H1 (cell line): ENCODE measurements around the gene PACSIN2. TPM values are rescaled to one million over a fixed set of nuclear protein-coding genes. Genes with fewer than 3 reads are reported as not detected.

ENCODE experiments used
- CTCF ChIA-PET: fragments of 300-600 bp; sonication (Branson Sonifier 250); formaldehyde crosslinking; loops from one replicate; lab custom pipeline; 2021; ENCODE audit not compliant: partially characterized antibody; lab: Charles Lee
- POLR2A ChIA-PET: fragments of 300-600 bp; sonication (Branson Sonifier 250); formaldehyde crosslinking; loops from one replicate; lab custom pipeline; 2021; ENCODE audit warnings: inconsistent platforms; ENCODE audit not compliant: partially characterized antibody; lab: Charles Lee
- DNase-seq, 2 experiments: peaks; one replicate each; pipeline versions ENCODE4 v3.0.0 to v3.0.0-alpha.2; 2010 to 2022; ENCODE audit warnings: low spot score in 2 of 2, low read depth in 1 of 2, mixed read lengths in 1 of 2
- FAIRE-seq: peaks from 2 replicates; lab custom pipeline; 2011; peaks lifted over from hg19 to GRCh38; lab: Jason Lieb, UNC
- H2AFZ ChIP-seq: 2 replicates; pipeline ENCODE4 v1.8.1; 2012; ENCODE audit warnings: low read length, inconsistent platforms
- H2AK5ac ChIP-seq: 2 replicates; pipeline ENCODE4 v1.6.1; 2013; ENCODE audit warnings: low read depth, low read length
- H2BK120ac ChIP-seq: replicated peaks from 2 replicates; pipeline ENCODE3; 2013; ENCODE audit warnings: low read depth, low read length, inconsistent platforms
- H2BK12ac ChIP-seq: 2 replicates; pipeline ENCODE4 v1.6.1; 2013; ENCODE audit warnings: low read depth, low read length
- H2BK15ac ChIP-seq: 2 replicates; pipeline ENCODE4 v1.6.1; 2013; ENCODE audit warnings: low read length
- H2BK20ac ChIP-seq: 2 replicates; pipeline ENCODE4 v1.6.1; 2013; ENCODE audit warnings: low read length
- H2BK5ac ChIP-seq: 2 replicates; pipeline ENCODE4 v1.6.1; 2013; ENCODE audit warnings: low read depth, low read length
- H3K14ac ChIP-seq: 2 replicates; pipeline ENCODE4 v1.6.1; 2013; ENCODE audit warnings: inconsistent platforms; ENCODE audit not compliant: insufficient read length
- H3K18ac ChIP-seq: 2 replicates; pipeline ENCODE4 v1.6.1; 2013; ENCODE audit warnings: low read length; ENCODE audit errors: extremely low read depth
- H3K23ac ChIP-seq: 2 replicates; pipeline ENCODE4 v1.6.1; 2013; ENCODE audit warnings: inconsistent platforms; ENCODE audit not compliant: insufficient read length
- H3K23me2 ChIP-seq: 2 replicates; pipeline ENCODE4 v1.6.1; 2013; ENCODE audit warnings: low read depth, low read length
- H3K27ac ChIP-seq: 2 replicates; pipeline ENCODE4 v1.6.1; 2011; ENCODE audit warnings: low read depth, low read length, inconsistent platforms
- H3K27me3 ChIP-seq, 4 experiments: replicated peaks in 1 of 4; 1 replicate in 1 of 4; 2 replicates in 3 of 4; pipeline versions ENCODE4 v1.6.1 to v1.8.1; 2011 to 2013; ENCODE audit warnings: low read length in 3 of 4, mild to moderate bottlenecking in 3 of 4, inconsistent platforms in 2 of 4, mixed read lengths in 2 of 4, moderate library complexity in 1 of 4; ENCODE audit not compliant: control insufficient read depth in 3 of 4, insufficient read depth in 3 of 4; ENCODE audit errors: extremely low read depth in 1 of 4
- H3K36me3 ChIP-seq, 4 experiments: 2 replicates each; pipeline versions ENCODE4 v1.6.1 to v1.8.1; 2011 to 2013; ENCODE audit warnings: mild to moderate bottlenecking in 4 of 4, low read length in 3 of 4, moderate library complexity in 2 of 4, control low read depth in 1 of 4, inconsistent platforms in 1 of 4; ENCODE audit not compliant: insufficient read depth in 4 of 4, control insufficient read depth in 2 of 4
- H3K4ac ChIP-seq: replicated peaks from 2 replicates; pipeline ENCODE3; 2013; ENCODE audit warnings: low read length, low read depth, mixed read lengths, inconsistent platforms; ENCODE audit not compliant: insufficient read length
- H3K4me1 ChIP-seq, 4 experiments: replicated peaks in 1 of 4; 1 replicate in 1 of 4; 2 replicates in 3 of 4; pipeline versions ENCODE4 v1.6.1 to v1.8.1; 2011 to 2013; ENCODE audit warnings: low read length in 3 of 4, inconsistent platforms in 2 of 4, mixed read lengths in 1 of 4; ENCODE audit not compliant: insufficient read depth in 4 of 4, control insufficient read depth in 3 of 4
- H3K4me2 ChIP-seq, 2 experiments: 2 replicates each; pipeline versions ENCODE4 v1.6.1 to v1.8.1; 2011 to 2013; ENCODE audit warnings: low read depth in 2 of 2, low read length in 2 of 2, control low read depth in 1 of 2, inconsistent platforms in 1 of 2, mild to moderate bottlenecking in 1 of 2; ENCODE audit not compliant: insufficient read depth in 1 of 2
- H3K4me3 ChIP-seq, 4 experiments: fragments of 200-600, 300-600 bp in 1 of 4; sonication (generic), shearing (Covaris generic), sonication (Bioruptor Twin) in 1 of 4; 2 replicates each; pipeline versions ENCODE4 v1.5.1 to v1.8.1; 2011 to 2016; ENCODE audit warnings: low read length in 4 of 4, low read depth in 3 of 4, control low read depth in 2 of 4, inconsistent platforms in 2 of 4, mild to moderate bottlenecking in 2 of 4, mixed read lengths in 1 of 4, moderate library complexity in 1 of 4; ENCODE audit not compliant: insufficient read depth in 2 of 4; ENCODE audit errors: extremely low read depth in 1 of 4
- H3K56ac ChIP-seq: replicated peaks from 2 replicates; pipeline ENCODE3; 2013; ENCODE audit warnings: low read depth, mild to moderate bottlenecking, mixed read lengths, low read length, inconsistent platforms; ENCODE audit not compliant: insufficient read length
- H3K79me1 ChIP-seq: 2 replicates; pipeline ENCODE4 v1.6.1; 2013; ENCODE audit warnings: low read depth, low read length, control low read depth
- H3K79me2 ChIP-seq, 2 experiments: 2 replicates each; pipeline versions ENCODE4 v1.6.1 to v1.8.1; 2012 to 2013; ENCODE audit warnings: low read length in 2 of 2, mild to moderate bottlenecking in 2 of 2, inconsistent platforms in 1 of 2; ENCODE audit not compliant: insufficient read depth in 2 of 2, control insufficient read depth in 1 of 2
- H3K9ac ChIP-seq, 4 experiments: replicated peaks in 1 of 4; 1 replicate in 1 of 4; 2 replicates in 3 of 4; pipeline versions ENCODE4 v1.6.1 to v1.8.1; 2011 to 2013; ENCODE audit warnings: low read depth in 3 of 4, low read length in 3 of 4, control low read depth in 2 of 4, mild to moderate bottlenecking in 2 of 4, moderate library complexity in 2 of 4, inconsistent platforms in 1 of 4; ENCODE audit errors: extremely low read depth in 1 of 4
- H3K9me3 ChIP-seq, 2 experiments: 2 replicates each; pipeline versions ENCODE4 v1.6.1 to v1.8.1; 2012 to 2013; ENCODE audit warnings: mild to moderate bottlenecking in 2 of 2, moderate library complexity in 2 of 2, control low read depth in 1 of 2, inconsistent platforms in 1 of 2, low read depth in 1 of 2, low read length in 1 of 2, mixed read lengths in 1 of 2; ENCODE audit not compliant: insufficient read depth in 2 of 2
- H4K20me1 ChIP-seq, 2 experiments: replicated peaks in 1 of 2; 2 replicates each; pipeline versions ENCODE3 to v1.8.1; 2011 to 2013; ENCODE audit warnings: inconsistent platforms in 2 of 2, low read length in 2 of 2, mild to moderate bottlenecking in 1 of 2; ENCODE audit not compliant: insufficient read depth in 2 of 2, control insufficient read depth in 1 of 2
- H4K5ac ChIP-seq: 2 replicates; pipeline ENCODE4 v1.6.1; 2013; ENCODE audit warnings: low read length, low read depth, mixed read lengths, inconsistent platforms; ENCODE audit not compliant: insufficient read length
- H4K8ac ChIP-seq: 2 replicates; pipeline ENCODE4 v1.8.0; 2013; ENCODE audit warnings: mild to moderate bottlenecking, moderate library complexity, low read length, inconsistent platforms; ENCODE audit not compliant: insufficient read depth; ENCODE audit errors: extremely low read depth
- H4K91ac ChIP-seq: replicated peaks from 2 replicates; pipeline ENCODE3; 2013; ENCODE audit warnings: low read length, mixed read lengths, inconsistent platforms; ENCODE audit not compliant: insufficient read length
- BACH1 ChIP-seq: IDR thresholded peaks from 2 replicates; pipeline ENCODE4 v1.6.1; 2012; ENCODE audit warnings: low read length, improper control_type of control experiment
- BCL11A ChIP-seq, 2 experiments: IDR thresholded peaks; one replicate each; pipeline ENCODE4 v1.6.1; 2011; ENCODE audit warnings: low read depth in 2 of 2, low read length in 2 of 2, mild to moderate bottlenecking in 2 of 2
- CHD1 ChIP-seq: IDR thresholded peaks from 2 replicates; pipeline ENCODE4 v1.6.1; 2012; ENCODE audit warnings: low read depth, low read length, improper control_type of control experiment
- EGR1 ChIP-seq: IDR thresholded peaks from 2 replicates; pipeline ENCODE4 v1.6.1; 2011; ENCODE audit warnings: low read depth, low read length, borderline replicate concordance
- GABPA ChIP-seq: IDR thresholded peaks from 2 replicates; pipeline ENCODE4 v1.6.1; 2011; ENCODE audit warnings: mild to moderate bottlenecking, low read length, moderate library complexity, borderline replicate concordance; ENCODE audit not compliant: insufficient read depth
- MAFK ChIP-seq: IDR thresholded peaks from 2 replicates; pipeline ENCODE4 v1.6.1; 2012; ENCODE audit warnings: low read depth, mild to moderate bottlenecking, improper control_type of control experiment, low read length
- PHF8 ChIP-seq: fragments of 200-600 bp; sonication (generic); conservative IDR thresholded peaks from 2 replicates; pipeline ENCODE4 v1.7.1; 2012; ENCODE audit warnings: low read depth, mild to moderate bottlenecking, inconsistent platforms, low read length, moderate library complexity
- SAP30 ChIP-seq: fragments of 300-600 bp; sonication (generic); IDR thresholded peaks from 2 replicates; pipeline ENCODE4 v1.7.1; 2012; ENCODE audit warnings: low read length, moderate library complexity, mild to moderate bottlenecking, inconsistent platforms; ENCODE audit not compliant: insufficient read depth, insufficient replicate concordance
- SIN3A ChIP-seq, 2 experiments: IDR thresholded peaks in 1 of 2; conservative IDR thresholded peaks in 1 of 2; 2 replicates each; pipeline ENCODE4 v1.6.1; 2011 to 2012; ENCODE audit warnings: low read length in 2 of 2, improper control_type of control experiment in 1 of 2, low read depth in 1 of 2, mild to moderate bottlenecking in 1 of 2
- SP1 ChIP-seq: IDR thresholded peaks from 2 replicates; pipeline ENCODE4 v1.6.1; 2011; ENCODE audit warnings: low read depth, low read length
- SP2 ChIP-seq: IDR thresholded peaks from 2 replicates; pipeline ENCODE4 v1.6.1; 2012; ENCODE audit warnings: mild to moderate bottlenecking, low read length, inconsistent platforms
- SP4 ChIP-seq: IDR thresholded peaks from 2 replicates; pipeline ENCODE4 v1.6.1; 2012; ENCODE audit warnings: low read length, inconsistent platforms
- TBP ChIP-seq: IDR thresholded peaks from 2 replicates; pipeline ENCODE4 v1.6.1; 2011; ENCODE audit warnings: low read depth, low read length, improper control_type of control experiment
- WGBS, 2 experiments: shearing (Covaris generic) in 1 of 2; methylation state at CpG; one replicate each; pipeline versions ENCODE4 v1.1.6 to v1.1.7; 2013 to 2015; ENCODE audit warnings: low lambda C conversion rate in 2 of 2, mixed read lengths in 2 of 2, inconsistent platforms in 1 of 2, low coverage in 1 of 2, missing lambda C conversion rate in 1 of 2; ENCODE audit not compliant: insufficient replicate concordance in 2 of 2, insufficient coverage in 1 of 2, insufficient read length in 1 of 2; ENCODE audit errors: extremely low coverage in 1 of 2, missing lambda C conversion rate in 1 of 2; 5-methylcytosine and 5-hydroxymethylcytosine counted together
- polyA plus RNA-seq, 7 experiments: library from polyadenylated mRNA; depleted of rRNA in 3 of 7; stranded (reverse) in 5 of 7; unstranded in 2 of 7; fragments of >200 nt in 5 of 7; fragments of 200-250 nt in 2 of 7; gene quantifications; 1 replicate in 5 of 7; 2 replicates in 1 of 7; 4 replicates in 1 of 7; pipeline versions ENCODE4 v1.2.1 to v1.2.3, GENCODE V29; 2011 to 2013; ENCODE audit warnings: missing spikeins in 2 of 7, mixed read lengths in 2 of 7
- total RNA-seq: library from RNA; stranded (reverse); fragmentation: NEBNext Ultra II Directional; extraction: Animal tissue kit (Norgen Biotek cat#: 25700); gene quantifications from 2 replicates; pipeline ENCODE4 v1.2.1, GENCODE V29; 2021

The PACSIN2 gene
- total and polyA plus RNA-seq, 2 of the 8 experiments (the other 6 are each of a cell fraction or from before 2014, with no cell fraction given), result 44.8 to 64.2 TPM

- H3K9me3 ChIP-seq, result 0 out of 4 replicates have a peak, but pooled peaks cover 0 to 3% of the 10 kb centered on the region in 2 experiments
- H3K27me3 ChIP-seq, result no peaks in the 10 kb centered on the region
- no peak overlapping the region for H3K23ac ChIP-seq
- peaks cover 2 to 9% (median 3%) of the 10 kb centered on the region in 4 experiments; a peak in 5 of 7 replicates for H3K4me1 ChIP-seq
- H3K4me3 ChIP-seq, result no peak overlapping the region
- CTCF ChIA-PET, result interaction anchor here (0.8 kb wide), 1 partner anchor 9 kb away, joined by 4 read pairs; no protein-coding TSS in a partner anchor
- H2BK120ac ChIP-seq, result no peak overlapping the region
- no peaks in the 10 kb centered on the region for H3K36me3 ChIP-seq
- H3K14ac ChIP-seq, result no peak overlapping the region
- 90% methylated on average over 12 of the region's 12 CpGs; no CpG with 5 or more reads in 1 of the 2 experiments for WGBS, 2 experiments
- H4K20me1 ChIP-seq, result peaks cover 13 to 30% of the 10 kb centered on the region in 2 experiments
- H4K91ac ChIP-seq, result no peak overlapping the region
- H3K4me2 ChIP-seq, result no peak overlapping the region
- POLR2A ChIA-PET, result interaction anchor here (6.2 kb wide), 1 partner anchor 21 kb away, joined by 32 read pairs; the partner anchor contains the start of gene PACSIN2
- peaks cover 19 to 87% of the 10 kb centered on the region in 2 experiments for H3K79me2 ChIP-seq
- no peak overlapping the region for H4K5ac ChIP-seq
- H3K4ac ChIP-seq, result no peak overlapping the region
- no peak overlapping the region for H3K56ac ChIP-seq
- DNase-seq, result no peak
- H3K9ac ChIP-seq, result no peak overlapping the region
- H2BK20ac ChIP-seq, result no peak overlapping the region
- FAIRE-seq, result no peak
- no peak overlapping the region for H3K27ac ChIP-seq
- H3K23me2 ChIP-seq, result no peaks in the 10 kb centered on the region
- H2AFZ ChIP-seq, result no peak overlapping the region
- peaks cover 28% of the 10 kb centered on the region for H3K79me1 ChIP-seq
- no peak overlapping the region for H2BK12ac ChIP-seq
- no peak overlapping the region for H3K18ac ChIP-seq
- H4K8ac ChIP-seq, result no peak overlapping the region; the same call in 1 of the 2 replicates
- no peak overlapping the region for H2AK5ac ChIP-seq
- no peak overlapping the region for H2BK5ac ChIP-seq
- H2BK15ac ChIP-seq, result no peak overlapping the region
- TF ChIP-seq CHD1 (no peak), SAP30 (no peak), SP1 (no peak), PHF8 (no peak), BACH1 (no peak), GABPA (no peak), MAFK (no peak), EGR1 (no peak), SP4 (no peak), TBP (no peak), SIN3A (conservative IDR thresholded peaks at IDR 0.05 in 1 of 2, IDR thresholded peaks at IDR 0.05 in 1 of 2; ENCODE audit: low read depth in 1 of 2, low read length in 2 of 2) (no peak), BCL11A (IDR thresholded peaks at IDR 0.05; ENCODE audit: low read depth in 2 of 2, low read length in 2 of 2) (no peak), SP2 (no peak)
Observed at GRCh38 chr22:42993651-42994275, 21.2 kb downstream of the PACSIN2 start.
